Measurements from ENCODE around the gene EMID1.

Gene EMID1

DNA sequence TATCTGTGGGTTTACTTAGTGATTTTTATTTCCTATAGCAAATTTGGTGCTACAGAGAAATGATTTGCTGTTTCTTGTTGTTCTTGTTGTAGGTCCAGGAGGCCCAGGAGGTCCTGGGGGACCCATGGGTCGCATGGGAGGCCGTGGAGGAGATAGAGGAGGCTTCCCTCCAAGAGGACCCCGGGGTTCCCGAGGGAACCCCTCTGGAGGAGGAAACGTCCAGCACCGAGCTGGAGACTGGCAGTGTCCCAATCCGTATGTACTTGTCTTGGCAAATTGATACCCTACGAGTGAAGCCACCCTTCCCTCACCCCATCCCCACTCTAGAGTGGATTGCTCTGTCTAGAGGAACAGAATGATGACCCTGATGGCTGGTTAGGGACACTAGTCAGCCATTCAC is 92.9 kb downstream of the EMID1 start:
- no peak for DNase-seq (ENCODE audit: low read depth)

DNA sequence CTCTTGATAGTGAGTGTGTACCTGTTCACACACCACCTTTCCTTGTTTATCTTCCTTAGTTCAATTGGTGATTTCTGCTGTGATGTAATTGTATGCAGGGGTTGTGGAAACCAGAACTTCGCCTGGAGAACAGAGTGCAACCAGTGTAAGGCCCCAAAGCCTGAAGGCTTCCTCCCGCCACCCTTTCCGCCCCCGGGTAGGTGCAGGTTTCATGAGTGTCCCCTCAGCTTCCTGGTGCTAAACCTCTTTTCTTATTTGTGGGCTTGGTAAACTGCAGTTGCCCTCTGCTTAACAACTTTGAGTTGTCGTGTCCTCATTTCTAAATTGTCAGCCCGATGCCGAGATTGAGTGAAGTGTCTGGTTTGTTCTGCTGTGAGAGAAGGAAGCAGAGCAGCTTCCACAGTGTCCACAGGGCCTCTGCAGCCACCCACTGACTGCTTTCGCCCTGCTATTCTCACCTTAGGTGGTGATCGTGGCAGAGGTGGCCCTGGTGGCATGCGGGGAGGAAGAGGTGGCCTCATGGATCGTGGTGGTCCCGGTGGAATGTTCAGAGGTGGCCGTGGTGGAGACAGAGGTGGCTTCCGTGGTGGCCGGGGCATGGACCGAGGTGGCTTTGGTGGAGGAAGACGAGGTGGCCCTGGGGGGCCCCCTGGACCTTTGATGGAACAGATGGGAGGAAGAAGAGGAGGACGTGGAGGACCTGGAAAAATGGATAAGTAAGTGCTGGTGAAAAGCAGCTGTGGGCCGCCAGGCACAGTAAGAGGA is 93.6 kb downstream of the EMID1 start:
- no peak for DNase-seq (ENCODE audit: low read depth)

DNA sequence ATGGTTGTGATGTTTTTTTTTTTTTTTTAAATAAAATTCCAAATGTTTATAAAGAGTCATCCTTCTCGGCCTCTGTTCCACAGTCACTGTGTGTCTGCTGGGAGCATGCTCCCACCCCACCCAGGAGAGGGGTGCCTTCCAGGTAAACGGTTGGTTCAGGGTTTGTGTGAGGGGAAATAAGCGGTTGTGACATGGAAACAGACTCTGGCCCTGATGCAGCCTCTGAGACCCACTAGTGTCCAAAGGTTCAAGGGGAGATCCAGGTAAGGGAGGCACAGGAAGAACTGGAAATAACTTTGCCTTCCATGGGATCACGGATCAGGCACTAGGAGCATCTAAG is 94.7 kb downstream of the EMID1 start:
- no peak for DNase-seq (ENCODE audit: low read depth)

DNA sequence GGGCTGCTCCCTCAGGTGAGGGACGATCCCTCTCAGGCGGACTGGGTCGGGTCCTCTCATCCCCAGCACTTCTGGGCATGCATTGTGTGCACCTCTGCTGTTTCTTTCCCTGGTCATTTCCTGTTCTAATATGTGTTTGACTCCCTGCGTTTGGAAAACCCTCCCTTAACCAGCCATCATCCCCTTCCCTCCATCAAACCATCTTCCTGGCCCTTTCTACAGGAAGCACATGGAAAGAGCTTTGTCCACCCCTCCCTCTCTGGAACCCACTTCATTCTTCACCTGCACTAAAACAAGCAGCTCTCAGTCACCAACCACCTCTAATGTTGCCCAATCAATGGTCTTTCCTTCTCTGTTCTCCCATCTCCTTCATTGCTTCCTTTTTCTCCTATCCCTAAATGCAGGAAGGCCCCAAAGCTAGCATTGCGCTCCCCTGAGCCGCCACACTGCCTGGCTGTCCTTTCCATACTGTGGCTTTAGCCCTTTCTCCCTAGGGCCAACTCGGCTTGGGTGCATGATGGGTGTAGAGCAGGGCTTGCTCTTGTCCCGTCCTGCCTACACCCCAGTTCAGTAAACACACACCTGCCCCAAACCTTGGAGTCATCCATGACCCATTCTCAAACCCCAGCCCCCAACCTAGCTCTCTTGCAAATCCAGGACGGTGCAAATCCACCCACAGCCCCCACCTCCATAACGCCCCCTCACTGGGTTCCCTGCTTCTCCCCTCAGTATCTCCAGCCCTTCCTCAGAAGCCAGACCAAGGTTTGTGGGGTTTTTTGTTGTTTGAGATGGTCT is 95.3 kb downstream of the EMID1 start:
- DNase-seq (ENCODE audit: low read depth): no peak

DNA sequence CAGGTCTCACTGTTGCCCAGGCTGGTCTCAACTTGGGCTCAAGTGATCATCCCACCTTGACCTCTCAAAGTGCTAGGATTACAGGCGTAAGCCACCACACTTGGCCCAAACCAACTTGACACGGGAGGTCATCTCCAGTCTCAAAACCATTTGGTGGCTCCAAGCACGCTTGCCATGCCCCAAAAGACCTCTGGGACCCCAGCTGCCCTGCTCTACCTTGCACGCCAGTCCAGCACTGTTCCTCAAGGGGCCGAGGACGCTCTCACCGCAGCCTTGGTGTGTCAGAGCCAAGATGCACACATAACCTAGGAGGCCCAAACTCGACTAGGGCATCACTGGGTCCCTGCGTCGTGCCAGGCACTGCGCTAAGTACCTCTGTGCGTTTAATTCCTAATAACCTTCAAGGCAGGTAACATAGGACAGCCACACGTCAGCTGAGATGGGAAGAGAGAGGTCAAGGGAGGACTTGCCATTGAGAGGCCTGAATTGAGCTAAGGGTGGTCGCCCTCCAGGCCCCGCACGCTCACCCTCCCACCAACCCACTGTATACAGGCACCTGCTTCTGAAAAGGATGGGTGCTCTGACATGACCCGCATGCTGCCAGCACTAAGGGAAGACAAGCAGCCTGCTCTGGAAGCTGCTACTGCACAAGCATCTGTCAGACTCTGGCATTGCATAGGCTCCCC is 96.2 kb downstream of the EMID1 start:
- DNase-seq (ENCODE audit: low read depth): no peak

DNA sequence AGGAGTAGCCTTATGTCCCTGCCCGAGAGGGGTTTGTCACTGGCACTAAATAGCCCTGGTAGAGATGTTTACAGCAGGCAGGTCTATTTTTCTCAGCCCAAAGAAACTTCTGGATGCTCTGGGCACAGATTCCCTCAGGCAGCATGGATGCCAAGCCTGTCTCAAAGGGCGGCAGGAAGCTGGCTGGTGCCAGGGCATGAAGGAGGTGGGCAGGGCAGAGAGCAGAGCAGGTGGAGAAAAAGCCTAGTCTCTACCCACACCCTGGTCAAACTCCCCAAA is 96.6 kb downstream of the EMID1 start:
- DNase-seq (ENCODE audit: low read depth): no peak

DNA sequence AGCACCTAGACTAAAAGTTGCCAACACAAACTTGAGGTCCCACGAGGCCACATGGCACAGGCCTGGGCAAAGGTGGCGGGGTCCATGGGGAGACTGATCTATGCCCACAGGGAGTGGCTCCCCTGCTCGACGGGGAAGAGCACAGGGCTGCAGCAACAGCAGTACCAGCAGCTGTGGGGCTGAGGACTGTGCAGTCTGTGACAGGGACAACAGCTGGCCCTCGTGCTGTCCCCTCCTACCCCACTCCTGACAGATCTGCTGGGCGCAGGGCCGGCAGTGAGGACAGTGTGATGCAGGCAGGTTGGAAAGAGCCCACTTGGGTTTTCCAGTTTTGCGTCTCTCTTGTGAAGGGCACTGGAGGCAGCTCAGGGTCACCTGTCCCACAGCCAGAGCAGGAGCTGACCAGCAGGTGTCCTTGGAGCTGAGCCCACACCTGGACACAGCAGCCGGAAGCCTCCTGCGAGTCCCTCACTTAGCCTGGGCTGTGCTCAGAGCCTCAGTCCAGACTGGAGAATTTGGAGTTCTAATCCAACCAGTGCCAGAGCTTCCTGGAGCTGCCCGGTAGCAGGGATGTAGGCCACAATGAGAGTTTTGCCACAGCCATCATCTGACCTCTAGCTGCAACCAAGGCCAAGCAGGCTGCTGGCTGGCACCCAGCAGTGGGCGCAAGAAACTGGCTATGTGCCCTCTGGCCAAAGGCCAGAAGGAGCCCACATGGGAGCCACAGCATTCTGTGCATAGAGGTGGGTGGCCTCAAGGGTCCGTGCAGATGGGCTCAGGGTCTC is 97.2 kb downstream of the EMID1 start:
- DNase-seq (ENCODE audit: low read depth): no peak

DNA sequence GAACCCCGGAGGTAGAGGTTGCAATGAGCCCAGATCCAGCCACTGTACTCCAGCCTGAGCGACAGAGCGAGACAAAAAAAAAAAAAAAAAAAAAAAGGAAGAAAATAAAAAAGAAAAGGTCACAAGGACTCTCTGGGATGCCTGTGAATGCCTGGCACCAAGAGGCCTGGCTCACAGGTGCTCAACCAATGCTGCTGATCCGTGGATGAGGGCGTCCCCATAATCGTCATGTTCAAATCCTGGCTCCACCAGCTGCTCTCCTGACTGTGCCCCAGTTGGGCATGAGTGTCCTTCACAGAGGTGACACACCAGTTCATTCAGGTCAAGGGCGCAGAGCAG is 100.1 kb downstream of the EMID1 start:
- no peak for DNase-seq (ENCODE audit: low read depth)

DNA sequence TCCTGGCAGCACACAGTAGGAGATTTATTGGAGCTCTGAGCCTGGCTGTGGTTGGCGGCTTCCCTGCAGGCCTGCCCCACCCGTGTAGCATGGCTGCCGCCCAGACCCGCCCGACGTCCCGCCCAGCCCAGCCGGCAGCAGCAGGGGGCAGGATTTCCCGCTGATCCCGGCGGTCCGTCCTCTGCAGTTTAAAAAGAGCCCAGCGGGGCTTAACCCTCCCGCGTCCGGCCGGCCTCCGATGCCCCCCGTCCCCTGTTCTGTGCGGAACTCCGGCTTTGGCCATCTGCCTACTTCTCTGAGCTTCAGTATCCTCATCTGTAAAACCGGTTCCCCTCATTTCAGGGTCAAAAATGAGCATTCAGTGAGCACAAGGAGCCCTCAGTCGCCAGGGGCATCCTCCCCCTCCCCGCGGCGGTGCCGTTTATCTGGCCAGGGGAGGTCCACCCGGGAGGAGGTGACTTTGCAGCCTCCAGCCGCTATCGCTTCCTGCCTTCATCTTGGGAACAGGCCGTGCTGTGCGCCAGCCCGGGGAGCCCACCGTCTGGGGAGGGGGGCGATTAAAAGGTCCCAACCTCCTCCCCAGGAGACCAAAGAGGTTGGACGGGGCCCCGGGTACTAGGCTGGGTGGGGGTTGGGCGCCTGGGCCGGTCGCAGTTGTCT is 100.6 kb downstream of the EMID1 start, which contains the start of gene GAS2L1:
Gene GAS2L1 (plus strand): TSS at position 476 of the 660 bp plus-strand sequence. CDS start 1,456 bp downstream, outside the sequence.
- DNase-seq (ENCODE audit: low read depth): no peak

DNA sequence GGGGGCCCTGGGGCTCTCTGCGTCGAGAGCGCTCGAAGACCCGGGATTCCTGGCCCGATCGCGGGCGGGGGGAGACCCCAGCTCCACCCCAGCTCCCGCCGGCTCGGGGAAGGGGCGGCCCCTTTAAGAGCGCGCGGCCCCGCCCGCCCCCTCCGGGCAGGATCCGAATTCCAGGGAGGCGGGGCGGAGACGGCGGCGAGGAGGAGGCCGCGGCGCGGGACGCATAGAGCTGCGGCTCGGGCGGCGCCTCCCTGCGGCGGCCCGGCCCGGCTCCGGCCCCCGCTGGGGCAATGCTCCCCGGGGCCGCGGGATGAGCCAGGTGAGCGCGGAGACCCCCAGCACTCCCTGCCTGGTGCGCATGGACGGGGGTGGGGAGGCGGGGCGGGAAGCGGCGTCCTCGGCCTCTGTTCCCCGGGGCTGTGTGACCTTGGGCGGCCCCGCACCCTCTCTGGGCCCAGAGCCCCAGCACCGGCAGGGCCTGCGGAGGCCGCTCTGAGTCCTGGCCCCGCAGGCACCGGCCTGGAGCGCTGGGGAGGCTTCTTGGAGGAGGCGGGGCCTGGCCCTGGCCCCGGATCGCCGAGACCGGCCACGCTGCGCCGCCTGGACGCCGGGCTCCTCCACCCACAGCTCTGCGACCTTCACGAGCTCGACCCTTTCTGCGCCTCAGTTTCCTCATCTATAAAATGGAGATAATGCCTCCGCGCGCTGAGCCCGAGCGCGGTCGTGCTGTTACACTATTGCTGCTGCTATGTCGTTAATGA is 101.3 kb downstream of the EMID1 start:
- no peak for DNase-seq (ENCODE audit: low read depth)

DNA sequence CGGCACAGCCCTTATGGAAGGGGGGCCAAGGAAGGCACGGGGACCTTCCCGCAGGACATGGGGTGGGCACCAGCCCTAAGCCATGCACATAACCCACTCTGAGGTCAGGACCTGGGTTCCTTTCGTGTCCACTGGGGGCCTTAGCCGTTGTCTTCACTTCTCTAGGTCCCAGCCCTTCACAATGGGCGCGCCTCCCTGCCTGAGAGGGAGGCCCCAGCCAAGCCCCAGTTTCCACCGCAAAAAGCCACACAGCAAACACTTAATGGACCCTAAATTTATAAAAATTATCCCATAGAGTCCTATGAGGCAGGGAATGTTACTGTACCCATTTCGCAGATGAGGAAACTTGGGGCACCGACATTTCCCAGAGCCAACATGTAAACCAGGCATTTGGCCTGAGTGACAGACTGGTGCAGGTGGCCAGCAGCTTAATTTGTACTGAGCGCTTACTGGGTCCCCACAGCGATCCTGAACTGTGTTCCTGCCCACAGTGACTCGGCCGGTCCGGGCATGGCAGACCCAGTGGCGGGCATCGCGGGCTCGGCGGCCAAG is 102.0 kb downstream of the EMID1 start:
- no peak for DNase-seq (ENCODE audit: low read depth)

DNA sequence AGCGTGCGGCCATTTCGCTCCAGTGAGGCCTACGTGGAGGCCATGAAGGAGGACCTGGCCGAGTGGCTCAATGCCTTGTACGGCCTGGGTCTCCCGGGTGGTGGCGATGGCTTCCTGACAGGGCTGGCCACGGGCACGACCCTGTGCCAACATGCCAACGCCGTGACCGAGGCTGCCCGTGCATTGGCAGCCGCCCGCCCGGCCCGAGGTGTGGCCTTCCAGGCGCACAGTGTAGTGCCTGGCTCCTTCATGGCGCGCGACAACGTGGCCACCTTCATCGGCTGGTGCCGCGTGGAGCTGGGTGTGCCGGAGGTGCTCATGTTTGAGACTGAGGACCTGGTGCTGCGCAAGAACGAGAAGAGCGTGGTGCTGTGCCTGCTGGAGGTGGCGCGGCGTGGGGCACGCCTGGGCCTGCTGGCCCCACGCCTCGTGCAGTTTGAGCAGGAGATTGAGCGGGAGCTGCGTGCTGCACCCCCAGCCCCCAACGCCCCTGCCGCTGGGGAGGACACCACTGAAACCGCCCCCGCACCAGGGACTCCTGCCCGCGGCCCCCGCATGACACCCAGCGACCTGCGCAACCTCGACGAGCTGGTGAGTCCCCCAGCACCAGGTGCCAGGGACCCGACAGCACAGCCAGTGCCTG is 102.6 kb downstream of the EMID1 start:
- DNase-seq (ENCODE audit: low read depth): no peak

DNA sequence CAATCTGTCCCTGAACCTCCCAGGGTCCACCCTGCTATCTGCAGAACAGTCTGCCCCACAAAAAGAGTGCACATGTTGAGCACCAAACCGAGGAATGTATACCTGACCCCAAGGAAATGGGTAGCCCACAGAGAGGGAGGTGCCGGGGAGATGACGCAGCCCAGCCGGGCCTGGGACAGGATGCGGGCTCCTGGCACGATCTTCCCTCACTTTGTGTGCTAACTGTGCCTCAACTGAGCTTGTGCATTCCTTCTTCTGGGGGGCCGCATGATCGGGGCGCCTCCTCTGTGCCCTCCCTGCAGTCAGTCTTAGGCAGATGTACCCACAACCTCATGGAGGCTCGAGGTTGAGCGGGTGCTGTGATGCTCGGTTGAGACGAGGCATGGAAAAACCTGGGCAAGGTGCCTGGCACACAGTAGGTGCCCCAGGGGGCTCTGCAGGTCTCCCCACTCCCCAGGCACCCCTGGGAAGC is 103.1 kb downstream of the EMID1 start:
- no peak for DNase-seq (ENCODE audit: low read depth)
